Measurements from ENCODE around the gene TMED1. TPM values are rescaled to one million over a fixed set of nuclear protein-coding genes. Genes with fewer than 3 reads are reported as not detected.

TMED1 gene
- total and polyA plus RNA-seq, 8 donors, result 0.58 to 45.2 (median 20.9) TPM

DNA sequence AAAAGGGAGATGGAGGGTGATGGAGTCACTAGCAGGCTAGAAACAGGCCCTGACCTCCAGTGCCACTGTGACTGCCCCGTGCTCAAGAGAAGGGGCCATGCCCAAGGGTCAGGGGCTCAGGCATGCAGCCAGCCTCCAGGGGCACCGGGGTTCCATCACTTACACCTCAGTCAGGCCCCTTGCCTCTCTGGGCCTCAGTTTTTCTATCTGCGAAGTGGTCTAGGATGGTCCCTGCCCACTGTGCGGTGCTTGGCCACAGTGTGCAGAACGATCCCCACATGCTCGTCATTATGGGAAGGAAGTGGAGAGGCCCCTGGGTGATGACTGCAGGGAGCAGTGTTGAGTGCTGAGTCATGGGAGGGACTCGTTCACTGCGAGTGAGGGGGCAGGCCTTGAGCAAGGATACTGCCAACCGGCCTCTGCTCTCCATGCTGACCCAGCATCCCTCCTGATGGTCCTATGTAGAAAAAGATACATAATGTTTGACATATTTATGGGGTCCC, 23.1 kb downstream of the TMED1 start:
- H3K27ac ChIP-seq, result peak overlapping the region in 4 of 5 donors; percentile 34 to 78 (median 61)
- no peak overlapping the region for H3K4me3 ChIP-seq
- peaks cover 0 to 63% (median 7%) of the 10 kb centered on the region in 4 donors for H3K4me1 ChIP-seq
- 59 to 77% (median 74%) methylated on average over 7 to 9 of the region's 9 CpGs for WGBS, 5 donors
- H3K9me3 ChIP-seq, result no peaks in the 10 kb centered on the region
- no peaks in the 10 kb centered on the region for H3K27me3 ChIP-seq
- no peak for TF ChIP-seq EP300 (IDR thresholded peaks at IDR 0.05)
- TF ChIP-seq POLR2AphosphoS5 (IDR thresholded peaks at IDR 0.05), result no peak
- TF ChIP-seq, protein P1, sequence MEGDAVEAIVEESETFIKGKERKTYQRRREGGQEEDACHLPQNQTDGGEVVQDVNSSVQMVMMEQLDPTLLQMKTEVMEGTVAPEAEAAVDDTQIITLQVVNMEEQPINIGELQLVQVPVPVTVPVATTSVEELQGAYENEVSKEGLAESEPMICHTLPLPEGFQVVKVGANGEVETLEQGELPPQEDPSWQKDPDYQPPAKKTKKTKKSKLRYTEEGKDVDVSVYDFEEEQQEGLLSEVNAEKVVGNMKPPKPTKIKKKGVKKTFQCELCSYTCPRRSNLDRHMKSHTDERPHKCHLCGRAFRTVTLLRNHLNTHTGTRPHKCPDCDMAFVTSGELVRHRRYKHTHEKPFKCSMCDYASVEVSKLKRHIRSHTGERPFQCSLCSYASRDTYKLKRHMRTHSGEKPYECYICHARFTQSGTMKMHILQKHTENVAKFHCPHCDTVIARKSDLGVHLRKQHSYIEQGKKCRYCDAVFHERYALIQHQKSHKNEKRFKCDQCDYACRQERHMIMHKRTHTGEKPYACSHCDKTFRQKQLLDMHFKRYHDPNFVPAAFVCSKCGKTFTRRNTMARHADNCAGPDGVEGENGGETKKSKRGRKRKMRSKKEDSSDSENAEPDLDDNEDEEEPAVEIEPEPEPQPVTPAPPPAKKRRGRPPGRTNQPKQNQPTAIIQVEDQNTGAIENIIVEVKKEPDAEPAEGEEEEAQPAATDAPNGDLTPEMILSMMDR (IDR thresholded peaks at IDR 0.05), result no peak
- peak; percentile 33 to 52 for DNase-seq
- H3K36me3 ChIP-seq, result peaks cover 48 to 100% (median 100%) of the 10 kb centered on the region in 4 donors
- intact Hi-C loops (cut with DNase I; ENCODE audit: low total_unique reads), result no loop called here

DNA sequence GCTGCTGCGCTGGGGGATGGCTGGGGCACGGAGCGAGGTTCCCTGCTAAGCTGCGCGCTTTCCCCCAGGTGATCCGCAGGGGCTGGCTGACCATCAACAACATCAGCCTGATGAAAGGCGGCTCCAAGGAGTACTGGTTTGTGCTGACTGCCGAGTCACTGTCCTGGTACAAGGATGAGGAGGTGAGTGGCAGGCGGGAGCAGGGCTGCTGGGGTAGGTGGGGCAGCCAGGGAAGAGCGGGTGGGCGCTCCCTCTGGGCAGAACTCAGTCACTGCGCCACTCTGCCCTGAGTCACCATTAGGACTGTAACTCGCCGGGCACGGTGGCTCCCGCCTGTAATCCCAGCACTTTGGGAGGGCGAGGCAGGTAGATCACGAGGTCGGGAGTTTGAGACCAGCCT, 23.8 kb downstream of the TMED1 start:
- Histone ChIP-seq H3K9me3 (no peaks in the 10 kb centered on the region), H3K27me3 (no peaks in the 10 kb centered on the region), H3K4me3 (no peak overlapping the region), H3K27ac (peak overlapping the region in 4 of 5 donors; percentile 42 to 78 (median 61)), H3K36me3 (peaks cover 48 to 100% (median 98%) of the 10 kb centered on the region in 4 donors), H3K4me1 (peaks cover 0 to 63% (median 7%) of the 10 kb centered on the region in 4 donors)
- intact Hi-C loops (cut with DNase I; ENCODE audit: low total_unique reads), result no loop called here
- TF ChIP-seq POLR2AphosphoS5 (IDR thresholded peaks at IDR 0.05) (no peak), EP300 (IDR thresholded peaks at IDR 0.05) (no peak), POLR2A (IDR thresholded peaks at IDR 0.05) (no peak)
- TF ChIP-seq, protein P1 (IDR thresholded peaks at IDR 0.05), result no peak
- 94 to 97% (median 96%) methylated on average over 14 to 19 of the region's 19 CpGs for WGBS, 5 donors
- no peak for DNase-seq

DNA sequence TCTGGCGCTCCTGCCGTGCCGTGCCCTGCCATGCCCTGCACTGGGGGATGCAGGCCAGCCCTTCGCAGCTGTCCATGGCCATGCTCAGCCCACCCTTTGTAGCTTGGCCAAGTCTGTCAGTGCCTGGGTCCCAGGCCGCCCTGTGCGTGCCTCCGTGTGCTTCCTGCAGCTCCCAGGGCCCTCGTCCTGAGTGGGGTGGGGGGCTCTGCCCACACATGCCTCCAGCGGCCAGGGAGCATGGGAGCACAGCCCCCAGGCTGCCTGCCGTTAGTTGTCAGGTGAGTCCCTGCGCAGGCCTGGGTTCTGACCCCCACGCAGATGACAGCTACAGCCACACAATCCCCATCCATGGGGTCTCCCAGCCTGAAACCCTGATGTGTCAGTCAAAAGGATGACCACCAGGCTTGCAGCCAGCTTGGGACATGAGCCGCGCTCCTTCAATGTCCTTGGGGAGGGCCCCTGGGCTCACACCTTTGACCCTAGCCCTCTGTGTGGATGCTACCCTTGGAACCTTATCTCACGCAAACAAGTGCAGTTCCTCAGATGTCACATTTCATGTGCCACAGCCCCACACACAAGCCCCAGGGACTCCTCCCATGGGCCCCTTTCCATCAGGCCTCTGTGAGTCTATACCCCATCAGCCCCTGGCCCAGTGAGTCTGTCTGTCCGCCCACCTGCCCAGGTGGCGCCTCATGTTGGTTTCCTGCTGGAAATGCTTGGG, 24.5 kb downstream of the TMED1 start:
- no peak overlapping the region for H3K4me3 ChIP-seq
- no peaks in the 10 kb centered on the region for H3K27me3 ChIP-seq
- no peaks in the 10 kb centered on the region for H3K9me3 ChIP-seq
- TF ChIP-seq EP300 (IDR thresholded peaks at IDR 0.05), result no peak
- no peak for TF ChIP-seq POLR2AphosphoS5 (IDR thresholded peaks at IDR 0.05)
- TF ChIP-seq, protein P1 (IDR thresholded peaks at IDR 0.05), result no peak
- TF ChIP-seq POLR2A (IDR thresholded peaks at IDR 0.05), result no peak
- peaks cover 0 to 63% (median 5%) of the 10 kb centered on the region in 4 donors for H3K4me1 ChIP-seq
- no peak for DNase-seq
- peaks cover 52 to 100% (median 98%) of the 10 kb centered on the region in 4 donors for H3K36me3 ChIP-seq
- intact Hi-C loops (cut with DNase I; ENCODE audit: low total_unique reads), result no loop called here
- WGBS, 5 donors, result 92 to 95% (median 92%) methylated on average over 9 to 17 of the region's 17 CpGs
- peak overlapping the region in 3 of 5 donors; percentile 57 to 78 (median 65) for H3K27ac ChIP-seq

DNA sequence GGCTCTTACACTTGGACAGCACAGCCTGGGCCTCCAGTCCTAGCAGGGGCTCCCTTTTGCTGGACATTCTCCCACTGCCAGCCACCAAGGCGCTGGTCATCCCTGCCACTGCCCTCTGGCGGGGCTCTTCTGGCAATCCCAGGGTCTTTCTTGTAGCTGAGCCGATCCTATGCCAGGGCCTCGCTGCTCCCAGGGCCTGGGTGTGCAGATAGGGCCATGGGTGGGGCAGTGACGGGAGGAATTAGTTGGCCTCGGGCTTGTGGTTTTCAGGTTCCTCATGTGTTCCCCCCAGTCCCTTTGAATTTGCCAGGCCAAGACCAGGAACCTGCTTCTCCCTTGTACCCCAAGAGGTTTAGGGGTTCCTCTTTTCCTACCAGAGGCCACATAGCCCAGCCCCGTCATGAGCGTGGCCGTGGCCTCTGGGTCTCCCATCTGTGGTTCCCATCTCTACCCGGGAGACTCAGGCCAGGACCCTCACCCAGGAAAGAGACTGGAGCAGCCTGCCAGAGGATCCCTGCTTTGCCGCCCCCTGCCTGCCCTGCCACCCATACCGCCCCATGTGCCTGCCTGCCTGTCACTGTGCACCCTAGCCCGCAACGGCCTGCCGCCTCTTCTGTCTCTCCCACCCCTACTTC, 26.2 kb downstream of the TMED1 start:
- no peak for DNase-seq
- no peaks in the 10 kb centered on the region for H3K9me3 ChIP-seq
- H3K36me3 ChIP-seq, result peaks cover 50 to 100% (median 98%) of the 10 kb centered on the region in 4 donors
- H3K4me3 ChIP-seq, result no peak overlapping the region
- H3K27me3 ChIP-seq, result no peaks in the 10 kb centered on the region
- intact Hi-C loops (cut with DNase I; ENCODE audit: low total_unique reads), result no loop called here
- WGBS, 5 donors, result 75 to 84% (median 79%) methylated on average over 14 to 15 of the region's 15 CpGs
- TF ChIP-seq POLR2A (IDR thresholded peaks at IDR 0.05) (no peak), POLR2AphosphoS5 (IDR thresholded peaks at IDR 0.05) (no peak), EP300 (IDR thresholded peaks at IDR 0.05) (no peak)
- TF ChIP-seq, protein P1 (IDR thresholded peaks at IDR 0.05), result no peak
- peaks cover 0 to 48% (median 0%) of the 10 kb centered on the region in 4 donors for H3K4me1 ChIP-seq
- peak overlapping the region in 2 of 5 donors; percentile 41 to 68 for H3K27ac ChIP-seq

All from stomach (tissue), 9 donors.